ENCODE results near the gene HCK. TPM values are rescaled to one million over a fixed set of nuclear protein-coding genes. Genes with fewer than 3 reads are reported as not detected.

The HCK gene
- total RNA-seq, 1 donor from 2014 or later: 0.78 TPM

DNA sequence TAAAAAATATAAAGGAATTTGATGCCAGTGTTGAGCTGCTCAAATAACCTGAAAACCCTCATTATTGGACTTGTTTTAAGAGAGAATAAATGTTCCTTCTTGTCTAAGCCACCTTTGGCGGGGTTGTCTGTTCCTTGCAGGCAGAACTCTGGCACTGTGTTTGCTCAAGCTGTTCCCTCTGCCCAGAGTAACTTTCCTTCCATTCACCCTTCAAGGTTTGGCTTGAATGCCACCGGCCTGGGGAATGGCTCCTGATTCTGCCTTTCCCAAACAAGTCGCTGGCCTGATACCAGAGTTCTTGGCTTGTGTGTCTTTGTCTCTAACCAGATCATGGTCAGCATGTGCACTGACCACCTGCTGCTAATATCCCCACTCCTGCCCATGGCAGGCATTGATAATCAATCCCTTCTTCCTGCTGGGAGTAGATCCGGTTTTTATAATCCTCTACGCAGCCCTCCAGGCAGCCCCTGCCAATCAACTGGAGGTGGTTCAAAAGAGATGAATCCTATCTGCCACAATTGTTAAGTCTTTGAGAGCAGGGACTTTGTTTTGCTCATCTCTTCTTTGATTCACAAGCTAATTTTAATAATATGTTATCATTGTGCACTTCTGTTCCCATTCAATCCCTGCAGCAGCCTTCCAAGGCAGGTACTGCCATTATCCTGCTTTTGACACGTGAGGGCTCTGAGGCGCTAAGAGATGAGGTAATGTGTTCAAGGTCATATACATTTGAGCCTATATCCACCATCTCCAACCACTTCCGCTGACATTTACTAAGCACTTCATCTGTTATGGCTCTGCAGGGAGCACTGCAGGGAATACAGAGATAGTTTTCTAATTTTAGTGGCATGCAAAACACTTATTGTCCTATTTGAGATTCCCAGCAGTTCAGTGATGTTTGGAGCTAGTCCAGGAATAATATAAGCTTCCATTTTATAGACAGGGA lies 44.9 kb upstream of the HCK start:
- Mint-ChIP-seq H3K9me3 (ENCODE audit: unreplicated experiment) (peaks cover 7% of the 10 kb centered on the region), H3K4me3 (ENCODE audit: unreplicated experiment) (no peak overlapping the region), H3K27me3 (ENCODE audit: unreplicated experiment) (peaks cover 11% of the 10 kb centered on the region), H3K36me3 (ENCODE audit: unreplicated experiment) (no peaks in the 10 kb centered on the region), H3K27ac (ENCODE audit: unreplicated experiment) (peak overlapping the region; percentile 46), H3K4me1 (ENCODE audit: low read depth, unreplicated experiment) (peaks cover 10% of the 10 kb centered on the region)
- TF ChIP-seq, protein P1, sequence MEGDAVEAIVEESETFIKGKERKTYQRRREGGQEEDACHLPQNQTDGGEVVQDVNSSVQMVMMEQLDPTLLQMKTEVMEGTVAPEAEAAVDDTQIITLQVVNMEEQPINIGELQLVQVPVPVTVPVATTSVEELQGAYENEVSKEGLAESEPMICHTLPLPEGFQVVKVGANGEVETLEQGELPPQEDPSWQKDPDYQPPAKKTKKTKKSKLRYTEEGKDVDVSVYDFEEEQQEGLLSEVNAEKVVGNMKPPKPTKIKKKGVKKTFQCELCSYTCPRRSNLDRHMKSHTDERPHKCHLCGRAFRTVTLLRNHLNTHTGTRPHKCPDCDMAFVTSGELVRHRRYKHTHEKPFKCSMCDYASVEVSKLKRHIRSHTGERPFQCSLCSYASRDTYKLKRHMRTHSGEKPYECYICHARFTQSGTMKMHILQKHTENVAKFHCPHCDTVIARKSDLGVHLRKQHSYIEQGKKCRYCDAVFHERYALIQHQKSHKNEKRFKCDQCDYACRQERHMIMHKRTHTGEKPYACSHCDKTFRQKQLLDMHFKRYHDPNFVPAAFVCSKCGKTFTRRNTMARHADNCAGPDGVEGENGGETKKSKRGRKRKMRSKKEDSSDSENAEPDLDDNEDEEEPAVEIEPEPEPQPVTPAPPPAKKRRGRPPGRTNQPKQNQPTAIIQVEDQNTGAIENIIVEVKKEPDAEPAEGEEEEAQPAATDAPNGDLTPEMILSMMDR (IDR thresholded peaks at IDR 0.05; ENCODE audit: partially characterized antibody, unreplicated experiment): no peak
- DNase-seq: no peak

DNA sequence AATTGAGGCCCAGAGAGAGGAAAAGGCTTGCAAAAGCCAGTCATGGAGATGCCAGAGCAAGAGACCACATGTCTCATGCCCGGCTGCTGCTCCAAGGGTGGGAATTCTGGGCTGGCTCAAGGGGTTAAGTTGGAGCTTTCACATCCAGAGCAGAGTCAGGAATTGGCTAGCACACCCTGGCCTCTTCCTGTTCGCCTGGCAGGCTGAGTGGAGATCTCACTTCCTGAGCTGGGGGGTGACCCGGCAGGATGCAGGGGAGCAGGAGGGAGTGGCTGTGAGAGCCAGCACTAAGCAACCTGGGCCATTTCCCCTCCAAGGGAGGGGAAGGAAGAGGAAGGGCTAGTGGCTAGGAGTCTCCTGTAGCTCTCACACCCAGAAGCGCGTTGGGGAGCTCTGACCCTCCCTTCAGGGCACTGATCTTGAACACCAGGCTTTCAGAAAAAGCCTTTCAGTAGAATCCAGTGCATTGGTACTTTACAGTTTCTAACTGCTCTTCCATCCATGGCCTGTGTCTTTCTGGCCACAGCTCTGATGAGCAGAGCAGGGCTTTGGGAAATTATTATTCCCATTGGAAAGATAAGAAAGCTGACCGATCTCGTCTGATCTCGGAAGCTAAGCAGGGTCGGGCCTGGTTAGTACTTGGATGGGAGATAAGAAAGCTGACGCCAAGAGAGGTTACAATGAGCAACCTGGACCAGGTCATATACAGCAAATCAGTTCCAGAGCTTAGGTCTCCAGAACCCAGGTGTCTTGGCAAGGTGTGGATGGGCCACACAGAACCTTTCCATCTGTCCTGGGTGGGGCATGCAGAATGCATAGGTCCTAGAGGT lies 44.0 kb upstream of the HCK start:
- no peaks in the 10 kb centered on the region for H3K36me3 Mint-ChIP-seq (ENCODE audit: unreplicated experiment)
- H3K4me1 Mint-ChIP-seq (ENCODE audit: low read depth, unreplicated experiment): peaks cover 10% of the 10 kb centered on the region
- H3K4me3 Mint-ChIP-seq (ENCODE audit: unreplicated experiment): no peak overlapping the region
- TF ChIP-seq, protein P1 (IDR thresholded peaks at IDR 0.05; ENCODE audit: partially characterized antibody, unreplicated experiment): no peak
- peaks cover 5% of the 10 kb centered on the region for H3K9me3 Mint-ChIP-seq (ENCODE audit: unreplicated experiment)
- H3K27ac Mint-ChIP-seq (ENCODE audit: unreplicated experiment): no peak overlapping the region
- peaks cover 8% of the 10 kb centered on the region for H3K27me3 Mint-ChIP-seq (ENCODE audit: unreplicated experiment)
- no peak for DNase-seq

DNA sequence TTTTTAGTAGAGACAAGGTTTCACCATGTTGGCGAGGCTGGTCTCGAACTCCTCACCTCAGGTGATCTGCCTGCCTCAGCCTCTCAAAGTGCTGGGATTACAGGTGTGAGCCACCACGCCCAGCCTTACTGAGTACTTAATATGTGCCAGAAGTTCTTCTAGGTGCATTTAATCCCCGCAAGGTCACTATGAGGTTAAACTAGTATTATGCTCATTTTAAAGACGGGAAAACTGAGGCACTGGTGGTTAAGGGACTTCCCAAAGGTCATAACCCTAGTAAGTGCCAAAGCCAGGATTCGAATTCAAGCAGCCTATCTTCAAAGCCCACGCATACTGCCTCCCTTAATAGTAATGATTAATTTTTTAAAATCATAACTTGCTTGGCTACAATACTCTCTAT lies 42.5 kb upstream of the HCK start:
- no peaks in the 10 kb centered on the region for H3K36me3 Mint-ChIP-seq (ENCODE audit: unreplicated experiment)
- H3K27me3 Mint-ChIP-seq (ENCODE audit: unreplicated experiment): peaks cover 8% of the 10 kb centered on the region
- peaks cover 2% of the 10 kb centered on the region for H3K9me3 Mint-ChIP-seq (ENCODE audit: unreplicated experiment)
- no peak overlapping the region for H3K4me3 Mint-ChIP-seq (ENCODE audit: unreplicated experiment)
- peaks cover 10% of the 10 kb centered on the region for H3K4me1 Mint-ChIP-seq (ENCODE audit: low read depth, unreplicated experiment)
- TF ChIP-seq, protein P1 (IDR thresholded peaks at IDR 0.05; ENCODE audit: partially characterized antibody, unreplicated experiment): no peak
- no peak overlapping the region for H3K27ac Mint-ChIP-seq (ENCODE audit: unreplicated experiment)
- DNase-seq: no peak

DNA sequence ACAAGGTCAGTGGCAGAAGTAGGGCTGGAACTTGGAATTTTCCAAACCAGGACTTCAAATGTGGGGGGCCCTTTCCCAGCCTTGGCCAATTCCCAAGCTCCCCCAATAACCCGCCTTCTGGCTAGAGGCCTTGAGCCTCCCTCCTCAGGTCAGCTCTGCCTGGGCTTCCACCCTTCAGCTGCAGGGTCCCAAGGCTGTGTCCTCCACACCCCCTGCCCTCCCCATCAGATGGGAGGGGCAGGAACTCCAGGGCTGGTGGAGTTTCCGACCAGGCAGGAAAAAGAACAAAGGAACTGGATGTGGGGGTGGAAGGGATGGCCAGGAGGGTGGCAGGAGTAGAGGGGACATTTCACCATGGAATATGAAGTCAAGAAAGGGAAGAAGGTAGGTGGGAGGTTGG lies 41.9 kb upstream of the HCK start, which contains the start of gene CCM2L:
Gene CCM2L (plus strand): TSS at position 338 of the 400 bp plus-strand sequence. CDS start 17 bp downstream, at position 355.
- H3K4me3 Mint-ChIP-seq (ENCODE audit: unreplicated experiment): no peak within 1 kb of the TSS
- H3K27me3 Mint-ChIP-seq (ENCODE audit: unreplicated experiment): peaks cover 8% of the 10 kb centered on the region
- no peak for DNase-seq
- TF ChIP-seq, protein P1 (IDR thresholded peaks at IDR 0.05; ENCODE audit: partially characterized antibody, unreplicated experiment): no peak
- H3K36me3 Mint-ChIP-seq (ENCODE audit: unreplicated experiment): no peaks in the 10 kb centered on the region
- no peak within 1 kb of the TSS for H3K27ac Mint-ChIP-seq (ENCODE audit: unreplicated experiment)
- peaks cover 11% of the 10 kb centered on the region for H3K4me1 Mint-ChIP-seq (ENCODE audit: low read depth, unreplicated experiment)
- H3K9me3 Mint-ChIP-seq (ENCODE audit: unreplicated experiment): peaks cover 2% of the 10 kb centered on the region

Data from glutamatergic neuron (in vitro differentiated cells).